NB4 (cell line): ENCODE measurements around the gene CYSRT1.

Experiments used
- DNase-seq: peaks from one replicate; pipeline ENCODE4 v3.0.0; 2010; ENCODE audit warnings: low read depth
- H3K4me3 ChIP-seq: one replicate; pipeline ENCODE4 v1.5.1; 2011; ENCODE audit warnings: mild to moderate bottlenecking, low read depth, low read length, moderate library complexity
- MYC ChIP-seq: IDR thresholded peaks from 2 replicates; pipeline ENCODE4 v1.6.1; 2011; ENCODE audit warnings: low read depth, low read length
- POLR2A ChIP-seq: IDR thresholded peaks from 2 replicates; pipeline ENCODE4 v1.6.1; 2011; ENCODE audit warnings: mild to moderate bottlenecking; ENCODE audit not compliant: insufficient read length; ENCODE audit errors: extremely low read depth
- TF ChIP-seq, protein P1 (sequence below): IDR thresholded peaks from one replicate; pipeline ENCODE4 v1.5.1; 2012; ENCODE audit warnings: low read depth, low read length
- TF ChIP-seq, protein P2 (sequence below): IDR thresholded peaks from 2 replicates; pipeline ENCODE4 v1.6.1; 2011; ENCODE audit warnings: low read depth, low read length

Gene CYSRT1

DNA sequence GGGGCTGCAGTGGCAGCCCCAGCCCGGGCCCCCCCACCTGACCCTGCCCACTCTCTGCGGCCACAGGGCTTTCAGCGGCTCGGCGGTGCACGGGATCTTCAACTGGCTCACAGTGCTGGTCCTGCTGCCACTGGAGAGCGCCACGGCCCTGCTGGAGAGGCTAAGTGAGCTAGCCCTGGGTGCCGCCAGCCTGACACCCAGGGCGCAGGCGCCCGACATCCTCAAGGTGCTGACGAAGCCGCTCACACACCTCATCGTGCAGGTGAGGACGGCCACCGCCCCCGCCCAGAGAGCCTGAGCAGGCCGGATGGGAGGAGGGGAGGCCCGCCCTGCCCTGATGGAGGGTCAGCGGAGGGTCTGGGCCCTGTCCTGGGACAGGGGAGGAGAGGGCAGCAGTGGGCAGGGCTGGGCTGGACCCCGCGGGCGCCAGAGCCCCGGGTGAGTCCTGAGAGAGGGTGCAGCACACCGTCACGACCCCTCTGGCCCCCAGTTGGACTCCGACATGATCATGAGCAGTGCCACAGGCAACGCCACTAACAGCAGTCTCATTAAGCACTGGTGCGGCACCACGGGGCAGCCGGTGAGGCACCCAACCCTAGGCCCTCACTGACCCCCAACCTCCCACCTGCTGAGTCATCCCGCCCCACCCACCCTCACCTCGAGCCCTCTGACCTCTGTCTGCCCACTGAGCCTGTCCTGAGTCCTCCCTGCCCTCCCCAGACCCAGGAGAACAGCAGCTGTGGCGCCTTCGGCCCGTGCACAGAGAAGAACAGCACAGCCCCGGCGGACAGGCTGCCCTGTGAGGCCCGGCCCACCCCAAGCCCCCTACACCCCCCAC is 8.4 kb downstream of the CYSRT1 start:
- H3K4me3 ChIP-seq, result no peak overlapping the region
- no peak for DNase-seq
- TF ChIP-seq, protein P1, sequence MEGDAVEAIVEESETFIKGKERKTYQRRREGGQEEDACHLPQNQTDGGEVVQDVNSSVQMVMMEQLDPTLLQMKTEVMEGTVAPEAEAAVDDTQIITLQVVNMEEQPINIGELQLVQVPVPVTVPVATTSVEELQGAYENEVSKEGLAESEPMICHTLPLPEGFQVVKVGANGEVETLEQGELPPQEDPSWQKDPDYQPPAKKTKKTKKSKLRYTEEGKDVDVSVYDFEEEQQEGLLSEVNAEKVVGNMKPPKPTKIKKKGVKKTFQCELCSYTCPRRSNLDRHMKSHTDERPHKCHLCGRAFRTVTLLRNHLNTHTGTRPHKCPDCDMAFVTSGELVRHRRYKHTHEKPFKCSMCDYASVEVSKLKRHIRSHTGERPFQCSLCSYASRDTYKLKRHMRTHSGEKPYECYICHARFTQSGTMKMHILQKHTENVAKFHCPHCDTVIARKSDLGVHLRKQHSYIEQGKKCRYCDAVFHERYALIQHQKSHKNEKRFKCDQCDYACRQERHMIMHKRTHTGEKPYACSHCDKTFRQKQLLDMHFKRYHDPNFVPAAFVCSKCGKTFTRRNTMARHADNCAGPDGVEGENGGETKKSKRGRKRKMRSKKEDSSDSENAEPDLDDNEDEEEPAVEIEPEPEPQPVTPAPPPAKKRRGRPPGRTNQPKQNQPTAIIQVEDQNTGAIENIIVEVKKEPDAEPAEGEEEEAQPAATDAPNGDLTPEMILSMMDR, result no peak
- TF ChIP-seq, protein P2, sequence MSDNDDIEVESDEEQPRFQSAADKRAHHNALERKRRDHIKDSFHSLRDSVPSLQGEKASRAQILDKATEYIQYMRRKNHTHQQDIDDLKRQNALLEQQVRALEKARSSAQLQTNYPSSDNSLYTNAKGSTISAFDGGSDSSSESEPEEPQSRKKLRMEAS, result no peak
- TF ChIP-seq POLR2A (no peak), MYC (no peak)

DNA sequence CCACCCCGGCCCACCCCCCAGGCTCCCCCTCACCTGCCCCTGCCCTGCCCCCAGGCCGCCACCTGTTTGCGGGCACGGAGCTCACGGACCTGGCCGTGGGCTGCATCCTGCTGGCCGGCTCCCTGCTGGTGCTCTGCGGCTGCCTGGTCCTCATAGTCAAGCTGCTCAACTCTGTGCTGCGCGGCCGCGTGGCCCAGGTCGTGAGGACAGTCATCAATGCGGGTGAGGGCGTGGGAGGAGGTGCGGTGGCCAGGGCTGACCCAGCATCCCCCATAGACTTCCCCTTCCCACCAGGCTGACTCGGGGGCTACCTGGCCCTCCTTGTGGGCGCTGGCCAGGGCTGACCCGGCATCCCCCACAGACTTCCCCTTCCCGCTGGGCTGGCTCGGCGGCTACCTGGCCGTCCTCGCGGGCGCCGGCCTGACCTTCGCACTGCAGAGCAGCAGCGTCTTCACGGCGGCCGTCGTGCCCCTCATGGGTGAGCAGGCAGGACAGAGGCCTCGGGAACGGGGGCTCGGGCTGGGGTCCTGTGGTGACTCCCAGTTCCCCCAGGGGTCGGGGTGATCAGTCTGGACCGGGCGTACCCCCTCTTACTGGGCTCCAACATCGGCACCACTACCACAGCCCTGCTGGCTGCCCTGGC is 9.2 kb downstream of the CYSRT1 start:
- TF ChIP-seq, protein P2, result peak; percentile 41; the same call in 1 of the 2 replicates
- no peak; the same call in 1 of the 2 replicates for TF ChIP-seq MYC
- H3K4me3 ChIP-seq, result no peak overlapping the region
- DNase-seq, result peak; percentile 70

DNA sequence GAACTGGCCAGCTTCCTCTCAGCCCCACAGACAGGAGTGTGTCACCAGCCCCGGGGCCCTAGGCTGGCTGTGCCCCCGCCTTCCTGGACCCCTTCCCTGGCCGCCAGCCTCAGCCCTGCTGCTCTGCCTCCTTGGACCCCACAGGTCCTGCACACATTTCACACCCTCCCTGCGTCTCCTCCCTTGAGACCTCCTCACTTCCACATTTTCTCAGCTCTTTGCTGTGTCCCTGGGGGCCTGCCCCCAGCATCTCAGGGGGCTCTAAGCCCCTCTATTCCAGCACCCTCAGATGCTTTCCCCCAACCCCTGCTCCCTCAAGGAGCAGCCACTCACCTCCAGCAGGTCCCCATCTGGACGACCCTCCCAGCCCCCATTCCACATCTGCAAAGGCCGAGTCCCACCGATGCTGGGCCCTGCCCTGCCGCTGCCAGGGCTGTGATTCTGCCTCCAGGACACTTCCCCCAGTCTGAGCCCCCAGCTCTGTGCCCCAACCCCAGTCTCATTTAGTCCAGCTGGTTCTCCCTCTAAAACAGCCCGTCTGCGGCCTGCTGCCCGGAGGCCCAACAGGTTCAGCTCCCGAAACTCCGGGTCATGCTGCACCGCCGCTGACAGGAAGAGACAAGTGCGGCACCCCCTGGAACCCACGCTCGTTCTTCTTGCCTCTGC is 9.9 kb downstream of the CYSRT1 start:
- TF ChIP-seq POLR2A (no peak), MYC (no peak)
- TF ChIP-seq, protein P2, result no peak
- TF ChIP-seq, protein P1, result no peak
- DNase-seq, result peak; percentile 87
- no peak overlapping the region for H3K4me3 ChIP-seq

DNA sequence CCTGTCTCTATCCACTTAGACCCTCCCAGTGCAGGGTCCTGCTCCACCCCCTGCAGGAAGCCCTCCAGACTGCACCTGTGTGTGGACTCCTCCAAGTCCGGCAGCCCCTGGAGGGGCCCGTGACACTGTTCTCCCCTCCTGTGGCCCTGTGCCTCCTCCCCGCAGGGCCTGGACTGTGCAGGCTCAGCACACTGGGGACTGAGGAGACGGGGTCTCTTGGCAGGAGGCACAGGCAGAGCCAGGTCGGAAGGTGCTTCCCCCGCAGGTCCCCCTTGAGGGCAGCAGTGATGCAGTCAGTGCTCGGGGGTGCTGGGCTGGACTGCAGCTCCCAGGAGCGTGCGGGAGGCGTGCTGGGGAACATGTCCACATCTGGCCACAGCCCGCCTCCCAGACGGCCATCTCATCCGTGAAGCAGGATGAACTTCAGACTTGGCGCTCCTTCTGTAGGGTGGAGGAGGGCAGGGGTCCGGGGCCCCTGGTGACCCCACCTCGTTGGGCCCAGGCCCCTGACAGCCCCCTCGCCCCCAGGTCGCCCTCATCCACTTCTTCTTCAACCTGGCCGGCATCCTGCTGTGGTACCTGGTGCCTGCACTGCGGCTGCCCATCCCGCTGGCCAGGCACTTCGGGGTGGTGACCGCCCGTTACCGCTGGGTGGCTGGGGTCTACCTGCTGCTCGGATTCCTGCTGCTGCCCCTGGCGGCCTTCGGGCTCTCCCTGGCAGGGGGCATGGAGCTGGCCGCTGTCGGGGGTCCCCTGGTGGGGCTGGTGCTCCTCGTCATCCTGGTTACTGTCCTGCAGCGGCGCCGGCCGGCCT is 10.7 kb downstream of the CYSRT1 start:
- no peak overlapping the region for H3K4me3 ChIP-seq
- no peak for TF ChIP-seq MYC
- TF ChIP-seq, protein P1, result no peak
- TF ChIP-seq, protein P2, result no peak
- TF ChIP-seq POLR2A, result no peak

DNA sequence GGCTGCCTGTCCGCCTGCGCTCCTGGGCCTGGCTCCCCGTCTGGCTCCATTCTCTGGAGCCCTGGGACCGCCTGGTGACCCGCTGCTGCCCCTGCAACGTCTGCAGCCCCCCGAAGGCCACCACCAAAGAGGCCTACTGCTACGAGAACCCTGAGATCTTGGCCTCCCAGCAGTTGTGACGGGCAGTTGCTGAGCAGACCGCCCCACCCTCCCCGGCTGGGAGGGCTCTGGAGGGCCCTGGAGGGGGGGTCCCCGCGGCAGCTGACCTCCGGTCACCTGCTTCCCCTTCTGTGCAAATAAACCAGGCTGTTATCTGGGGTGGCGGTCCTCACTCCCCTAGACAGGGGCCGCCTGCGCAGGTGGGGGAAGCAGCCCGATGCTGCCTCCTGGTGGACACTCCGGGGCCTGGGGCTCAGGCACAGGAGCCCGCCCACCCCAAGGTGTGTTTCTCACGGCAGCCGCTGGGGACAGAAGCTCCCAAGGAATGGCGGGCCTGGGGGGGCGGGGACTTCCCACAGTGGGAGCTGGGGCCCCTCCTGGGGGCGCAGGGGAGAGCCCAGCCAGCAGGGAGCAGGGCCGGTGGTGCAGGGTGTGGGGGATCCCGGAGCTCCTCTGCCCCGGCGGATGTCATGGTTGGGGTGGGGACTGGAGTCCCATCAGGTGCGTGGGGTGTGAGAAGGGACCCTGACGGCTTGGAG is 11.4 kb downstream of the CYSRT1 start:
- TF ChIP-seq POLR2A (no peak), MYC (peak; percentile 27; the same call in 1 of the 2 replicates)
- TF ChIP-seq, protein P2, result no peak; the same call in 1 of the 2 replicates
- TF ChIP-seq, protein P1, result peak; percentile 94
- DNase-seq, result peak; percentile 88
- H3K4me3 ChIP-seq, result no peak overlapping the region

More for the DNA sequence above, 10.7 kb downstream of the CYSRT1 start:
- no peak for DNase-seq
